Measurements from ENCODE around the gene PDSS2. TPM values are rescaled to one million over a fixed set of nuclear protein-coding genes. Genes with fewer than 3 reads are reported as not detected.

The PDSS2 gene
- polyA plus RNA-seq, 3 donors, result 10.1 to 13.9 (median 13.3) TPM

- no peak overlapping the region for H3K4me3 ChIP-seq (replicated peaks in 1 of 3; ENCODE audit: low read depth in 2 of 3, low read length in 3 of 3)
- H3K4me1 Mint-ChIP-seq, result peaks cover 1% of the 10 kb centered on the region
- no peaks in the 10 kb centered on the region for H3K27me3 ChIP-seq (ENCODE audit: control insufficient read depth in 2 of 2, insufficient read depth in 2 of 2, low read length in 2 of 2)
- no peak overlapping the region for H3K27ac Mint-ChIP-seq
- no peaks in the 10 kb centered on the region for H3K4me1 ChIP-seq (ENCODE audit: control insufficient read depth in 1 of 2, insufficient read depth in 2 of 2, low read length in 2 of 2)
- H3K4me3 Mint-ChIP-seq, result no peak overlapping the region
- TF ChIP-seq, protein P1, sequence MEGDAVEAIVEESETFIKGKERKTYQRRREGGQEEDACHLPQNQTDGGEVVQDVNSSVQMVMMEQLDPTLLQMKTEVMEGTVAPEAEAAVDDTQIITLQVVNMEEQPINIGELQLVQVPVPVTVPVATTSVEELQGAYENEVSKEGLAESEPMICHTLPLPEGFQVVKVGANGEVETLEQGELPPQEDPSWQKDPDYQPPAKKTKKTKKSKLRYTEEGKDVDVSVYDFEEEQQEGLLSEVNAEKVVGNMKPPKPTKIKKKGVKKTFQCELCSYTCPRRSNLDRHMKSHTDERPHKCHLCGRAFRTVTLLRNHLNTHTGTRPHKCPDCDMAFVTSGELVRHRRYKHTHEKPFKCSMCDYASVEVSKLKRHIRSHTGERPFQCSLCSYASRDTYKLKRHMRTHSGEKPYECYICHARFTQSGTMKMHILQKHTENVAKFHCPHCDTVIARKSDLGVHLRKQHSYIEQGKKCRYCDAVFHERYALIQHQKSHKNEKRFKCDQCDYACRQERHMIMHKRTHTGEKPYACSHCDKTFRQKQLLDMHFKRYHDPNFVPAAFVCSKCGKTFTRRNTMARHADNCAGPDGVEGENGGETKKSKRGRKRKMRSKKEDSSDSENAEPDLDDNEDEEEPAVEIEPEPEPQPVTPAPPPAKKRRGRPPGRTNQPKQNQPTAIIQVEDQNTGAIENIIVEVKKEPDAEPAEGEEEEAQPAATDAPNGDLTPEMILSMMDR (IDR thresholded peaks at IDR 0.05), result no peak
- peaks cover 6 to 7% of the 10 kb centered on the region in 2 donors for H3K36me3 Mint-ChIP-seq
- intact Hi-C loops (cut with micrococcal nuclease), result no loop called here
- no peak overlapping the region for H3K4me2 ChIP-seq (replicated peaks; ENCODE audit: extremely low read depth, low read length, poor library complexity, severe bottlenecking)
- no peak overlapping the region for H2AFZ ChIP-seq (ENCODE audit: insufficient read depth, low read depth, low read length, poor library complexity, severe bottlenecking)
- no peak for DNase-seq
- H3K27me3 Mint-ChIP-seq (ENCODE audit: low read depth in 3 of 3), result peaks cover 0 to 3% (median 0%) of the 10 kb centered on the region in 3 donors
- H3K9ac ChIP-seq (ENCODE audit: insufficient read depth, low read length, poor library complexity, severe bottlenecking), result no peak overlapping the region
- no peaks in the 10 kb centered on the region for H3K9me3 ChIP-seq (replicated peaks in 1 of 2; ENCODE audit: control insufficient read depth in 1 of 2, insufficient read depth in 1 of 2, low read length in 2 of 2)
- no peaks in the 10 kb centered on the region for H3K79me2 ChIP-seq (ENCODE audit: insufficient read depth, low read length)
- WGBS (ENCODE audit: insufficient coverage), result 100% methylated on average over 1 of the region's 8 CpGs
- H4K20me1 ChIP-seq (ENCODE audit: insufficient read depth, low read length), result no peaks in the 10 kb centered on the region
- H3K9me3 Mint-ChIP-seq, result no peaks in the 10 kb centered on the region
- no peaks in the 10 kb centered on the region for H3K36me3 ChIP-seq (replicated peaks in 1 of 2; ENCODE audit: control insufficient read depth in 1 of 2, insufficient read depth in 2 of 2, low read length in 2 of 2)
- H3K27ac ChIP-seq (ENCODE audit: low read depth in 1 of 2, low read length in 2 of 2), result no peak overlapping the region
Measured at GRCh38 chr6:107152638-107153430, 306.5 kb downstream of the PDSS2 start.

DNA sequence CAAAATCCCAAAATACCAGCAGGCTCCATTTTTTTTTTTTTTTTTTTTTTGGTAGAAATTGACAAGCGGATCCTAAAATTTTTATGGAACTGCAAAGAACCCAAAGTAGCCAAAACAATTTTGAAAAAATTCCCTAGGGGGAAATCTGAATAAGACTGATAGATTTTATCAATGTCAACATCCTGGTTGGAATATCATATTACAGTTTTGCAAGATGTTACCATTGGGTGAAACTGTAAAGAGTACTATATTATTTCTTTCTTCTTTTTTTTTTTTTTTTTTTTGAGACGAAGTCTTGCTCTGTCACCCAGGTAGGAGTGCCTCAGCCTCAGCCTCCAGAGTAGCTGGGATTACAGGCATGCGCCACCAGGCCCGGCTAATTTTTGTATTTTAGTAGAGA, 314.7 kb downstream of the PDSS2 start:
- H3K9me3 Mint-ChIP-seq, result no peaks in the 10 kb centered on the region
- no peak overlapping the region for H3K27ac Mint-ChIP-seq
- Histone ChIP-seq H3K79me2 (ENCODE audit: insufficient read depth, low read length) (no peaks in the 10 kb centered on the region), H3K4me2 (replicated peaks; ENCODE audit: extremely low read depth, low read length, poor library complexity, severe bottlenecking) (no peak overlapping the region), H3K9me3 (replicated peaks in 1 of 2; ENCODE audit: control insufficient read depth in 1 of 2, insufficient read depth in 1 of 2, low read length in 2 of 2) (no peaks in the 10 kb centered on the region), H3K4me3 (replicated peaks in 1 of 3; ENCODE audit: low read depth in 2 of 3, low read length in 3 of 3) (no peak overlapping the region), H3K4me1 (ENCODE audit: control insufficient read depth in 1 of 2, insufficient read depth in 2 of 2, low read length in 2 of 2) (no peaks in the 10 kb centered on the region), H3K27me3 (ENCODE audit: control insufficient read depth in 2 of 2, insufficient read depth in 2 of 2, low read length in 2 of 2) (no peaks in the 10 kb centered on the region), H4K20me1 (ENCODE audit: insufficient read depth, low read length) (no peaks in the 10 kb centered on the region), H3K27ac (ENCODE audit: low read depth in 1 of 2, low read length in 2 of 2) (no peak overlapping the region), H2AFZ (ENCODE audit: insufficient read depth, low read depth, low read length, poor library complexity, severe bottlenecking) (no peak overlapping the region), H3K36me3 (replicated peaks in 1 of 2; ENCODE audit: control insufficient read depth in 1 of 2, insufficient read depth in 2 of 2, low read length in 2 of 2) (no peaks in the 10 kb centered on the region), H3K9ac (ENCODE audit: insufficient read depth, low read length, poor library complexity, severe bottlenecking) (no peak overlapping the region)
- no peak for DNase-seq
- no peak overlapping the region for H3K4me3 Mint-ChIP-seq
- H3K4me1 Mint-ChIP-seq, result no peaks in the 10 kb centered on the region
- intact Hi-C loops (cut with micrococcal nuclease), result no loop called here
- 93% methylated on average over 2 of the region's 4 CpGs for WGBS (ENCODE audit: insufficient coverage)
- H3K36me3 Mint-ChIP-seq, result no peaks in the 10 kb centered on the region
- TF ChIP-seq, protein P1 (IDR thresholded peaks at IDR 0.05), result no peak
- H3K27me3 Mint-ChIP-seq (ENCODE audit: low read depth in 3 of 3), result peaks cover 0 to 3% (median 2%) of the 10 kb centered on the region in 3 donors
